HG02973 (cell line): ENCODE measurements around the gene NUMB.

Source experiments
- ATAC-seq: cut with Tn5 transposase; IDR thresholded peaks from one replicate; pipeline ENCODE4 v1.9.1; 2021; ENCODE audit warnings: moderate library complexity; ENCODE audit not compliant: unreplicated experiment

NUMB gene

DNA sequence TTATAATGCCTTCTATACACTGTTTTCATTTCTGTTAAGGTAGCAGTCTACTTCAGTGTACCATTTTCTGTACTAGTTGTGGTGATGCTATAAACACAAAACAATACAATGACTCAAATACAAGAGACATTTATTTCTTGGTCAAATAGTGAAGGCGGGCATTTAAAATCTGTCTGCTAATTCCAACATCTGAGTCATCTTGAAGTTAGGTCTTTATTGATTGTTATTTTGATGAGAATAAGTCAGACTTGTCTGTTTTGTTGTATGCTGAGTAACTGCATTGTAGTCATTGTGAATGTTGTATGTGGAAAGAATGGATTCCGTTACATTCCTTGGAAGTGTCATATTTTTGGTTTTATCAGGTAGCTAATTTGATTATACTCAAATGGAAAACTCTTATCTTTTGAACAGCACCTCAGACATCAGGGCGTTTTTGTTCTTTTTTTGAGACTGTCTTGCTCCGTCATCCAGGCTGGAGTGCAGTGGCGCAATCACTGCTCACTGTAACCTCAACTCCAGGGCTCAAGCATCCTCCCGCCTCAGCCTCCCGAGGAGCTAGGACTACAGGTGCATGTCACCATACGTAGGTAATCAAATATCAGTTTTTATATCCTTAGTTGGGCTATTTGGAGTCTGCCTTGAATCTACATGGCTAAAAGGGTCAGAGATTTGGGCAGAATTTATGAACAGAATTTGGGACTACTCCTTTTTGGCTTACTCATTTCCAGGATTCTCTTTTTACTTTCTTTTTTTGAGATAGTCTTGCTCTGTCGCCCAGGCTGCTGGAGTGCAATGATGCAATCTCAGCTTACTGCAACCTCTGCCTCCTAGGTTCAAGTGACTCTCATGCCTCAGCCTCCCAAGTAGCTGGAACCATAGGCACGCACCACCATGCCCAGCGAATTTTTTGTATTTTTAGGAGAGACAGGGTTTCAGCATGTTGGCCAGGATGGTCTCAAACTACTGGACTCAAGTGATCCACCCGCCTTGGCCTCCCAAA, 164.3 kb downstream of the NUMB start:
- ATAC-seq: no peak

- peak; percentile 73 for ATAC-seq
Measured at GRCh38 chr14:73290279-73290678, 168.1 kb downstream of the NUMB start.

GRCh38 chr14:73289729-73290128, 168.6 kb downstream of the NUMB start:
- ATAC-seq: no peak

DNA sequence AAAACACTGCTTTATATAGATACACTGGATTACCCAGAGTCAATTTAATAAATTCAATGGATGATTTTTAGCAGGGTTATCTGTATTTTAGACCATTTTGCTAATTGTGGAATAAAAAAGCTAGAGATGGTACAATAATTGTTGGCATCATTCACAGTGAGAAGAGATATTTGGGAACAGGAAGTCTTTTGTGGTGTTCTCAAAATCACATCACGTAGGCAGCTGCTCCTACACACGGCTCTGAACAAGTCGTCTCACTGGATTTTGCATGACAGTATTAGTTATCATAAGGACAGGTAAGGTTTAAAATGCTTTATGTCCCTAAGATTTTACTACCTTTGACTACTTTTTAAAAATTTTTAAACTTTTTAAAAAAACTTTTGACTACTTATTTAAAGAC, 169.0 kb downstream of the NUMB start:
- no peak for ATAC-seq

GRCh38 chr14:73287071-73287470, 171.3 kb downstream of the NUMB start:
- ATAC-seq: no peak

DNA sequence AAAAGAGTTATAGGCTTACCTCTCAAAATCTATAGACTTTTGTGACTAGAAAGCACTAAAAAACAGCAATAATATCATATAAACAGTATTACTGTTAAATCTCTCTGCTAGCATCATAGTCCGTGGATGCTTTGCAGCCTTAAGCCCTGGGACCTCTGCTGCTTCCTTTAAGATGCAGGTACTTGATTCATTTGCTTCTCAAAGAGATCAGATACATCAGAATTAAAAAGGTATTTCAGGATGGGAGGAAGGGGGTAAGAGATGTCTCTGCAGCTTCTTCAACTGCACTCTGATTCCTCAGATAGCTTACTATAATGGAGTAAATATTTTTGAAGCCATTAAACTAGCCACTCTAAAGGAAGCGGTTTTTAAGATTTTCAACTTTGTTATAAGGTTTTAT, 171.7 kb downstream of the NUMB start:
- no peak for ATAC-seq

DNA sequence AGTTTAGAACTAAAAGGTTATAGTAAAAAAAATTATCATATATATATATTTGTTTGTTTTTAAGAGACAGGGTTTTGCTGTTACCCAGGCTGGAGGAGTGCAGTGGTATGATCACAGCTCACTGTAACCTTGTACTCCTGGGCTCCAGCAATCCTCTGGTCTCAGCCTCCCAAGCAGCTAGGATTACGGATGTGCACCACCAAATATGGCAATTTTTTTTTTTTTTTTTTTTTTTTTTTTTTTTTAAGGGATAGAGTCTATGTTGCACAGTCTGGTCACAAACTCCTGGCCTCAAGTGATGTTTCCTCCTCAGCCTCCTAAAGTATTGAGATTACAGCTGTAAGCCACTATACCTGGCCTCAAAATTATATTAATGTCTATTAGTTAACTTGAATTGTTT, 172.4 kb downstream of the NUMB start:
- no peak for ATAC-seq

GRCh38 chr14:73283608-73284379, 174.6 kb downstream of the NUMB start:
- no peak for ATAC-seq

- no peak for ATAC-seq
Measured at GRCh38 chr14:73280903-73281302, 177.4 kb downstream of the NUMB start.

DNA sequence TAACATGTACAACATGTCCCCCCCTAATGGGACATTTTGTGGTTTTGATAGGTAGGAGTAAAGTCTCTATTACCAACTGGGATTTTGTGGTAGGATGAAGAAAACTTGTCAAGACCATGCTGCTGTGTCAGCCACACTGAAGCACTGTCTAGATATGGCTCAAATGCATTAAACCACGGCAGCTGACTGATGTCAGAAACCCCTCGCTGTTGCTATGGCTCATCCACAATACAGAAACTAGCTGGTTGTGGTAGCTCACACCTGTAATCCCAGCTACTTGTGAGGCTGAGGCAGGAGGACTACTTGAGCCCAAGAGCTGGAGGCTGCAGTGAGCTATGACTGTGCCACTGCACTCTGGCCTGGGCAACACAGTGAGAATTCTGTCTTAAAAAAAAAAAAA, 181.0 kb downstream of the NUMB start:
- no peak for ATAC-seq

DNA sequence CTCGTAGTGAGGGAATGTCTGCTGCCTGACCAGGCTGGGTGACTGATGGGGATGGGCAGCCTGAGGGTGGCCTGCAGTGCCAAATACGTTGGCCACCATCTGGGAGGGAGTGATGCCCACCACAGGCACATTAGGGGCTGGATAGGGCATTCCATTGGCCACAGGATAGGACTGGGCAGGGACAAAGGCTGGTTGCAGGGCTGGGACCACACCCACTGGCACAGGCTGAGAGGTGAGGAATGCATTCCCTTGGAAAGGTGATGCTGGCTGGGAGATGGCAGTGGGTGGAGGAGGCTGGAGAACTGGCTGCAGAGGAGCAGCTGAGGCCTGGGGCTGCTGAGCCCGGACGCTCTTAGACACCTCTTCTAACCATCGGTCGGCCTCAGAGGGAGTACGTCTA, 181.5 kb downstream of the NUMB start:
- no peak for ATAC-seq

GRCh38 chr14:73273799-73274198, 184.5 kb downstream of the NUMB start:
- no peak for ATAC-seq

- no peak for ATAC-seq
Measured at GRCh38 chr14:73272393-73272792, 186.0 kb downstream of the NUMB start.

- peak; percentile 64 for ATAC-seq
Measured at GRCh38 chr14:73269729-73270531, 188.4 kb downstream of the NUMB start.

DNA sequence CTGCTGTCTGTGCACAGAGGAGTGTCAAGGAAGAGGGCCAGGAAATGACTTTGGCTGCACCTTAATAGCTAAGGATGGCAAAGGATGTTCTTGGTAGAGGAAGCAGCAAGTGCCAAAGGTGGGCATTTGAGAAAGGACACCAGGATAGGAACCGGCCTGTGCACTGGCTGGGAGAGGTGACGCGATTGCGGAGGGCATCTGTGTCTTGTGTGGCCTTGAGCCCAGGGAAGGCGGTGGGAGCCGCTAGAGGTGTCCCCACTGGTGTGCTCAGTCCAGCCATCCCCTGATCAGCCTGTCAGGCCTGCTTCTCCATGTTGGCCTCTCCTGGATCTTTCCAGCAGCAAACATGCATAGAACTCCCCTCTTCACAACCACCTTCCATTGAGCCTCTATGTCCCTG, 190.9 kb downstream of the NUMB start:
- ATAC-seq: no peak

DNA sequence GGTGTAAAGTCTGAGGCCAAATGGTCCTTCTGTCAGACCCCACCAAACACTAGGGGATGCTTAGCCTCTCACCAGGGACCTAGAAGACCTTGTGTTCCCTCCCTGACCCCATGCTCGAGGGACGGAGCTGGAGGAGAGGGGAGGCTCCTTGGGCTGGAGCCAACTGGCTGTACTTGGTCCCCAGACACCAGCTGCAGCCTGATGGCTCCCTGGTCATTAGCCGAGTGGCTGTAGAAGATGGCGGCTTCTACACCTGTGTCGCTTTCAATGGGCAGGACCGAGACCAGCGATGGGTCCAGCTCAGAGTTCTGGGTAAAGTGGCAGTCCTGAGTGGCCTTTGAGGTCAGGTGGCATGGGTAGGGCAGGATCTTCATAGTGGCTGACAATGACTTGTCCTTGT, 192.0 kb downstream of the NUMB start:
- ATAC-seq: no peak

DNA sequence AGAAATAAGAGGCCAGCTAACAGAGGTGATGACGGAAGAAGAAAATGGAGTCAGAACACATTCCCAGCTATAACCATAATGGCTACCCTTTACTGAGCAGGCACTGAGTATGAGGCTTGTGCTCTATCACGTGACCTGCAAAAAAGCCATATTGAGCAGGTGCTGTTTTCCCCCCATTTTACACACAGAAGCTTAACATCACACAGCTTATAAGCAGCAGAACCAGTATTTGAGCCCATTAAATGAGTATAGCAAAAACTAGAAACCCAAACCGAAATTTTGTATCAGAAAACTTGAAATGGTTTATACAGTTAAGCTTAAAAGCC, 192.7 kb downstream of the NUMB start:
- ATAC-seq: no peak

DNA sequence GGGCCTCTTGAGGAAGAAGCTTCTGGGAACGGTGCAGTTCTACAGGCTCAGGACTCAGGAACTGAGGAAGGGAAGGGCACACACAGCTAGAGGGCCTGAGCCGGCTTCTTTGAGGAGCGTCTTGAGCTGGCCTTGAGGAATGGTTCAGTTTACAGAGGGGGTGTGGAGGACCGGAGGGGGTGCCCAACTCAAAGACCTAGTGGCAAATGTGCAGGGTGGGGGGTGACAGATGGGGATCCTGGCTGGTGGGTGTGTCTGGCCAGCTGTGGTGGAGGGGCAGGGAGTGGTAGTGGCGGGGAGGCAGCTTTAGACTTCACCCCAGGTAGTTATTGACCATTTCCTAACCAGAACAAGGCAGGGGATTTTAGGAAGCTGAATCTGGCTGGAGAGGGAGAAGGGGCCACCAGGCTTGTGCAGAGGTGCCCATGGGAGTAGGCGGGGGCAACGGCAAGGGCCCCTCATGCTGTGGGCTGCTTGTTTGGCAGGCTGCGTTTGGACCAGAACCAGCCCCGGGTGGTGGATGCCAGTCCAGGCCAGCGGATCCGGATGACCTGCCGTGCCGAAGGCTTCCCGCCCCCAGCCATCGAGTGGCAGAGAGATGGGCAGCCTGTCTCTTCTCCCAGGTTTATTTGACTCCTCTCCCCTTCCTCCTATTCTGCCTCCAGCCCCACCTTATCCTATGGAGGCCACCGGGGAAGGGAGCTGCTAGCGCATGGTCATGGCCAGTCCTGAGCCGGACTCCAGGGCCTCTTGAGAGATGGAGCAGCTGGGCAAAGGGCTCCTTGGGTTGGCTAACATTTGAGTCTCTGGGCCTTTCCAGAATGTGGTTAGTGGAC, 193.2 kb downstream of the NUMB start:
- no peak for ATAC-seq

- no peak for ATAC-seq
Measured at GRCh38 chr14:73264080-73264884, 194.1 kb downstream of the NUMB start.

GRCh38 chr14:73263606-73264005, 194.7 kb downstream of the NUMB start:
- ATAC-seq: no peak
